SK-N-SH (cell line): Measurements from ENCODE around the gene RPP30.

Source experiments
- ELF1 ChIP-seq: IDR thresholded peaks from 2 replicates; pipeline ENCODE4 v1.4.0; 2012
- EP300 ChIP-seq, 2 experiments: IDR thresholded peaks; 2 replicates each; pipeline versions ENCODE4 v1.4.0 to v1.6.1; 2012; ENCODE audit warnings: borderline replicate concordance in 1 of 2, low read depth in 1 of 2, low read length in 1 of 2
- EZH2phosphoT487 ChIP-seq: fragments of 200-600 bp; sonication (generic); IDR thresholded peaks from 2 replicates; pipeline ENCODE4 v1.6.1; 2017; ENCODE audit warnings: low read depth, mixed run types, mild to moderate bottlenecking, antibody characterized with exemption, moderate library complexity, borderline replicate concordance
- FOSL2 ChIP-seq: IDR thresholded peaks from 2 replicates; pipeline ENCODE4 v1.4.0; 2012; ENCODE audit warnings: low read depth, mild to moderate bottlenecking, moderate library complexity, borderline replicate concordance
- GATA2 ChIP-seq: sonication (generic); formaldehyde crosslinking; IDR thresholded peaks from 2 replicates; pipeline ENCODE4 v1.5.0; 2020; ENCODE audit warnings: mild to moderate bottlenecking, missing genetic modification reagents
- JUND ChIP-seq: IDR thresholded peaks from 2 replicates; pipeline ENCODE4 v1.4.0; 2012
- MXI1 ChIP-seq: IDR thresholded peaks from 2 replicates; pipeline ENCODE4 v1.6.1; 2012; ENCODE audit warnings: mild to moderate bottlenecking, low read depth, low read length, improper control_type of control experiment
- RAD21 ChIP-seq: IDR thresholded peaks from 2 replicates; pipeline ENCODE4 v1.6.1; 2012; ENCODE audit warnings: mild to moderate bottlenecking, low read length
- TCF12 ChIP-seq: IDR thresholded peaks from 2 replicates; pipeline ENCODE4 v1.4.0; 2012
- YY1 ChIP-seq: IDR thresholded peaks from 2 replicates; pipeline ENCODE4 v1.4.0; 2012; ENCODE audit warnings: low read depth, mild to moderate bottlenecking
- TF ChIP-seq, protein P1 (sequence below): fragments of 200-600 bp; sonication (generic); IDR thresholded peaks from 2 replicates; pipeline ENCODE4 v1.6.1; 2017; ENCODE audit warnings: antibody characterized with exemption, mild to moderate bottlenecking, moderate library complexity
- TF ChIP-seq, protein P2 (sequence below): fragments of 150-350 bp; IDR thresholded peaks from 2 replicates; pipeline ENCODE4 v1.6.1; 2017; ENCODE audit warnings: antibody characterized with exemption, low read length, low read depth, borderline replicate concordance
- TF ChIP-seq, protein P3 (sequence below): IDR thresholded peaks from 2 replicates; pipeline ENCODE4 v1.6.1; 2012; ENCODE audit warnings: mild to moderate bottlenecking, low read depth, low read length, moderate library complexity

DNA sequence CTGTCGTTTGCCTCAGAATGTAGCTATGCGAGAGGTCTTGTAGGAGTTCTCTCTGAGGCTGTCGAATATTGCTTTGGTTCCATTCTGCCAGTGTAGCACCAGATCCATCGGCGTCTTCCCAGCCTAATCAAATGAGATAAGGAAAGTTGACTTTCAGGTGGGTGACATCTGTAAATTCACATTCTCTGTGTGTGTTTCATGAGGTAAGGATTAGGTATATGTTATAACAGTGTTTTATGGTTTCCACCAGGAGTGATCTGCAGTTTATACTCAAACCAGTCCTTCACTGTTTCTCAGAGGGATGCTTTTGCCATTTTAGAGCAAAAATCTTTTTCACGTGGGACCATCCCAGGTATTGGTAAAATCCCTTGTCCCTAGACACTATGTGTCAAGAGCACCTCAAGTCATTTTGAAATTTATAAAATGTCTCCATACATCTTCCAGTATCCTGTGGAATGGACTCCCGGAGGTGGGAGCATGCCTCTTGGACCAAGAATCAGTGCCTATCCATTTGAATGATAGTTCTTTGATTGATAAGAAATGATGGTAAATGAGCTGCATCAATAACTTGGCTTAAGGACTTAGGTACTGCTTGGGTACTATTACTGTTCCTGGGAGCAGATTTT is 41.2 kb downstream of the RPP30 start:
- TF ChIP-seq, protein P1, sequence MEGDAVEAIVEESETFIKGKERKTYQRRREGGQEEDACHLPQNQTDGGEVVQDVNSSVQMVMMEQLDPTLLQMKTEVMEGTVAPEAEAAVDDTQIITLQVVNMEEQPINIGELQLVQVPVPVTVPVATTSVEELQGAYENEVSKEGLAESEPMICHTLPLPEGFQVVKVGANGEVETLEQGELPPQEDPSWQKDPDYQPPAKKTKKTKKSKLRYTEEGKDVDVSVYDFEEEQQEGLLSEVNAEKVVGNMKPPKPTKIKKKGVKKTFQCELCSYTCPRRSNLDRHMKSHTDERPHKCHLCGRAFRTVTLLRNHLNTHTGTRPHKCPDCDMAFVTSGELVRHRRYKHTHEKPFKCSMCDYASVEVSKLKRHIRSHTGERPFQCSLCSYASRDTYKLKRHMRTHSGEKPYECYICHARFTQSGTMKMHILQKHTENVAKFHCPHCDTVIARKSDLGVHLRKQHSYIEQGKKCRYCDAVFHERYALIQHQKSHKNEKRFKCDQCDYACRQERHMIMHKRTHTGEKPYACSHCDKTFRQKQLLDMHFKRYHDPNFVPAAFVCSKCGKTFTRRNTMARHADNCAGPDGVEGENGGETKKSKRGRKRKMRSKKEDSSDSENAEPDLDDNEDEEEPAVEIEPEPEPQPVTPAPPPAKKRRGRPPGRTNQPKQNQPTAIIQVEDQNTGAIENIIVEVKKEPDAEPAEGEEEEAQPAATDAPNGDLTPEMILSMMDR = no peak
- TF ChIP-seq EP300 (IDR thresholded peaks at IDR 0.05; ENCODE audit: borderline replicate concordance in 1 of 2, low read depth in 1 of 2, low read length in 1 of 2) = no peak
- no peak for TF ChIP-seq YY1
- TF ChIP-seq RAD21 = no peak
- no peak for TF ChIP-seq GATA2
- TF ChIP-seq, protein P2, sequence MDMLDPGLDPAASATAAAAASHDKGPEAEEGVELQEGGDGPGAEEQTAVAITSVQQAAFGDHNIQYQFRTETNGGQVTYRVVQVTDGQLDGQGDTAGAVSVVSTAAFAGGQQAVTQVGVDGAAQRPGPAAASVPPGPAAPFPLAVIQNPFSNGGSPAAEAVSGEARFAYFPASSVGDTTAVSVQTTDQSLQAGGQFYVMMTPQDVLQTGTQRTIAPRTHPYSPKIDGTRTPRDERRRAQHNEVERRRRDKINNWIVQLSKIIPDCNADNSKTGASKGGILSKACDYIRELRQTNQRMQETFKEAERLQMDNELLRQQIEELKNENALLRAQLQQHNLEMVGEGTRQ = no peak
- TF ChIP-seq EZH2phosphoT487 = no peak
- TF ChIP-seq, protein P3, sequence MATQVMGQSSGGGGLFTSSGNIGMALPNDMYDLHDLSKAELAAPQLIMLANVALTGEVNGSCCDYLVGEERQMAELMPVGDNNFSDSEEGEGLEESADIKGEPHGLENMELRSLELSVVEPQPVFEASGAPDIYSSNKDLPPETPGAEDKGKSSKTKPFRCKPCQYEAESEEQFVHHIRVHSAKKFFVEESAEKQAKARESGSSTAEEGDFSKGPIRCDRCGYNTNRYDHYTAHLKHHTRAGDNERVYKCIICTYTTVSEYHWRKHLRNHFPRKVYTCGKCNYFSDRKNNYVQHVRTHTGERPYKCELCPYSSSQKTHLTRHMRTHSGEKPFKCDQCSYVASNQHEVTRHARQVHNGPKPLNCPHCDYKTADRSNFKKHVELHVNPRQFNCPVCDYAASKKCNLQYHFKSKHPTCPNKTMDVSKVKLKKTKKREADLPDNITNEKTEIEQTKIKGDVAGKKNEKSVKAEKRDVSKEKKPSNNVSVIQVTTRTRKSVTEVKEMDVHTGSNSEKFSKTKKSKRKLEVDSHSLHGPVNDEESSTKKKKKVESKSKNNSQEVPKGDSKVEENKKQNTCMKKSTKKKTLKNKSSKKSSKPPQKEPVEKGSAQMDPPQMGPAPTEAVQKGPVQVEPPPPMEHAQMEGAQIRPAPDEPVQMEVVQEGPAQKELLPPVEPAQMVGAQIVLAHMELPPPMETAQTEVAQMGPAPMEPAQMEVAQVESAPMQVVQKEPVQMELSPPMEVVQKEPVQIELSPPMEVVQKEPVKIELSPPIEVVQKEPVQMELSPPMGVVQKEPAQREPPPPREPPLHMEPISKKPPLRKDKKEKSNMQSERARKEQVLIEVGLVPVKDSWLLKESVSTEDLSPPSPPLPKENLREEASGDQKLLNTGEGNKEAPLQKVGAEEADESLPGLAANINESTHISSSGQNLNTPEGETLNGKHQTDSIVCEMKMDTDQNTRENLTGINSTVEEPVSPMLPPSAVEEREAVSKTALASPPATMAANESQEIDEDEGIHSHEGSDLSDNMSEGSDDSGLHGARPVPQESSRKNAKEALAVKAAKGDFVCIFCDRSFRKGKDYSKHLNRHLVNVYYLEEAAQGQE = no peak
- TF ChIP-seq JUND = no peak
- no peak for TF ChIP-seq ELF1
- no peak for TF ChIP-seq MXI1
- no peak for TF ChIP-seq TCF12
- no peak for TF ChIP-seq FOSL2
